ENCODE measurements around the gene RERE.

Gene RERE

GRCh38 chr1:8822373-8823294 is 5.2 kb upstream of the RERE start (continued):
- TF ChIP-seq PRDM1 (tag by site-specific recombination; IDR thresholded peaks at IDR 0.05) = no peak
- no peak for TF ChIP-seq ZNF488 (tag by site-specific recombination; IDR thresholded peaks at IDR 0.05)
- TF ChIP-seq ZNF416 (tag by site-specific recombination; IDR thresholded peaks at IDR 0.05) = no peak
- TF ChIP-seq, protein P1, sequence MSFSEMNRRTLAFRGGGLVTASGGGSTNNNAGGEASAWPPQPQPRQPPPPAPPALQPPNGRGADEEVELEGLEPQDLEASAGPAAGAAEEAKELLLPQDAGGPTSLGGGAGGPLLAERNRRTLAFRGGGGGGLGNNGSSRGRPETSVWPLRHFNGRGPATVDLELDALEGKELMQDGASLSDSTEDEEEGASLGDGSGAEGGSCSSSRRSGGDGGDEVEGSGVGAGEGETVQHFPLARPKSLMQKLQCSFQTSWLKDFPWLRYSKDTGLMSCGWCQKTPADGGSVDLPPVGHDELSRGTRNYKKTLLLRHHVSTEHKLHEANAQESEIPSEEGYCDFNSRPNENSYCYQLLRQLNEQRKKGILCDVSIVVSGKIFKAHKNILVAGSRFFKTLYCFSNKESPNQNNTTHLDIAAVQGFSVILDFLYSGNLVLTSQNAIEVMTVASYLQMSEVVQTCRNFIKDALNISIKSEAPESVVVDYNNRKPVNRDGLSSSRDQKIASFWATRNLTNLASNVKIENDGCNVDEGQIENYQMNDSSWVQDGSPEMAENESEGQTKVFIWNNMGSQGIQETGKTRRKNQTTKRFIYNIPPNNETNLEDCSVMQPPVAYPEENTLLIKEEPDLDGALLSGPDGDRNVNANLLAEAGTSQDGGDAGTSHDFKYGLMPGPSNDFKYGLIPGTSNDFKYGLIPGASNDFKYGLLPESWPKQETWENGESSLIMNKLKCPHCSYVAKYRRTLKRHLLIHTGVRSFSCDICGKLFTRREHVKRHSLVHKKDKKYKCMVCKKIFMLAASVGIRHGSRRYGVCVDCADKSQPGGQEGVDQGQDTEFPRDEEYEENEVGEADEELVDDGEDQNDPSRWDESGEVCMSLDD (tag by site-specific recombination; IDR thresholded peaks at IDR 0.05) = no peak; the same call in 1 of the 2 replicates
- no peak for TF ChIP-seq BCL6B (tag by site-specific recombination; IDR thresholded peaks at IDR 0.05)
- peak; percentile 65 for TF ChIP-seq PATZ1 (tag by site-specific recombination; IDR thresholded peaks at IDR 0.05)
- TF ChIP-seq SETDB1 (IDR thresholded peaks at IDR 0.05; ENCODE audit: insufficient read length, low read length) = no peak
- TF ChIP-seq WT1 (tag by site-specific recombination; IDR thresholded peaks at IDR 0.05) = peak; percentile 100
- TF ChIP-seq HOXA7 (CRISPR knock-in tag; IDR thresholded peaks at IDR 0.05; ENCODE audit: borderline replicate concordance) = no peak
- no peak for TF ChIP-seq ZSCAN5A (tag by site-specific recombination; IDR thresholded peaks at IDR 0.05)
- no peak for TF ChIP-seq SP2 (tag by site-specific recombination; IDR thresholded peaks at IDR 0.05)
- TF ChIP-seq, protein P2, sequence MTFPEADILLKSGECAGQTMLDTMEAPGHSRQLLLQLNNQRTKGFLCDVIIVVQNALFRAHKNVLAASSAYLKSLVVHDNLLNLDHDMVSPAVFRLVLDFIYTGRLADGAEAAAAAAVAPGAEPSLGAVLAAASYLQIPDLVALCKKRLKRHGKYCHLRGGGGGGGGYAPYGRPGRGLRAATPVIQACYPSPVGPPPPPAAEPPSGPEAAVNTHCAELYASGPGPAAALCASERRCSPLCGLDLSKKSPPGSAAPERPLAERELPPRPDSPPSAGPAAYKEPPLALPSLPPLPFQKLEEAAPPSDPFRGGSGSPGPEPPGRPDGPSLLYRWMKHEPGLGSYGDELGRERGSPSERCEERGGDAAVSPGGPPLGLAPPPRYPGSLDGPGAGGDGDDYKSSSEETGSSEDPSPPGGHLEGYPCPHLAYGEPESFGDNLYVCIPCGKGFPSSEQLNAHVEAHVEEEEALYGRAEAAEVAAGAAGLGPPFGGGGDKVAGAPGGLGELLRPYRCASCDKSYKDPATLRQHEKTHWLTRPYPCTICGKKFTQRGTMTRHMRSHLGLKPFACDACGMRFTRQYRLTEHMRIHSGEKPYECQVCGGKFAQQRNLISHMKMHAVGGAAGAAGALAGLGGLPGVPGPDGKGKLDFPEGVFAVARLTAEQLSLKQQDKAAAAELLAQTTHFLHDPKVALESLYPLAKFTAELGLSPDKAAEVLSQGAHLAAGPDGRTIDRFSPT (tag by site-specific recombination; IDR thresholded peaks at IDR 0.05) = no peak; the same call in 1 of the 2 replicates
- TF ChIP-seq, protein P3, sequence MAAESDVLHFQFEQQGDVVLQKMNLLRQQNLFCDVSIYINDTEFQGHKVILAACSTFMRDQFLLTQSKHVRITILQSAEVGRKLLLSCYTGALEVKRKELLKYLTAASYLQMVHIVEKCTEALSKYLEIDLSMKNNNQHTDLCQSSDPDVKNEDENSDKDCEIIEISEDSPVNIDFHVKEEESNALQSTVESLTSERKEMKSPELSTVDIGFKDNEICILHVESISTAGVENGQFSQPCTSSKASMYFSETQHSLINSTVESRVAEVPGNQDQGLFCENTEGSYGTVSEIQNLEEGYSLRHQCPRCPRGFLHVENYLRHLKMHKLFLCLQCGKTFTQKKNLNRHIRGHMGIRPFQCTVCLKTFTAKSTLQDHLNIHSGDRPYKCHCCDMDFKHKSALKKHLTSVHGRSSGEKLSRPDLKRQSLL (tag by site-specific recombination; IDR thresholded peaks at IDR 0.05) = peak; percentile 7; the same call in 1 of the 2 replicates
- TF ChIP-seq ZNF626 (tag by site-specific recombination; IDR thresholded peaks at IDR 0.05) = no peak
- TF ChIP-seq ZNF670 (tag by site-specific recombination; IDR thresholded peaks at IDR 0.05; ENCODE audit: low read depth) = no peak
- no peak for TF ChIP-seq ZNF529 (tag by site-specific recombination; IDR thresholded peaks at IDR 0.05; ENCODE audit: insufficient replicate concordance)
- no peak for TF ChIP-seq ZBTB1 (tag by site-specific recombination; IDR thresholded peaks at IDR 0.05)
- TF ChIP-seq OSR2 (tag by site-specific recombination; IDR thresholded peaks at IDR 0.05) = peak; percentile 90
- peak; percentile 75 for TF ChIP-seq ZSCAN16 (tag by site-specific recombination; IDR thresholded peaks at IDR 0.05)
- TF ChIP-seq ZNF544 (tag by site-specific recombination; IDR thresholded peaks at IDR 0.05) = no peak
- TF ChIP-seq ZNF433 (tag by site-specific recombination; IDR thresholded peaks at IDR 0.05; ENCODE audit: low read depth) = no peak
- TF ChIP-seq ZNF23 (tag by site-specific recombination; IDR thresholded peaks at IDR 0.05; ENCODE audit: borderline replicate concordance) = no peak
- TF ChIP-seq, protein P4, sequence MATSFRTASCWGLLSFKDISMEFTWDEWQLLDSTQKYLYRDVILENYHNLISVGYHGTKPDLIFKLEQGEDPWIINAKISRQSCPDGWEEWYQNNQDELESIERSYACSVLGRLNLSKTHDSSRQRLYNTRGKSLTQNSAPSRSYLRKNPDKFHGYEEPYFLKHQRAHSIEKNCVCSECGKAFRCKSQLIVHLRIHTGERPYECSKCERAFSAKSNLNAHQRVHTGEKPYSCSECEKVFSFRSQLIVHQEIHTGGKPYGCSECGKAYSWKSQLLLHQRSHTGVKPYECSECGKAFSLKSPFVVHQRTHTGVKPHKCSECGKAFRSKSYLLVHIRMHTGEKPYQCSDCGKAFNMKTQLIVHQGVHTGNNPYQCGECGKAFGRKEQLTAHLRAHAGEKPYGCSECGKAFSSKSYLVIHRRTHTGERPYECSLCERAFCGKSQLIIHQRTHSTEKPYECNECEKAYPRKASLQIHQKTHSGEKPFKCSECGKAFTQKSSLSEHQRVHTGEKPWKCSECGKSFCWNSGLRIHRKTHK (tag by site-specific recombination; IDR thresholded peaks at IDR 0.05) = no peak
- TF ChIP-seq ZNF223 (tag by site-specific recombination; IDR thresholded peaks at IDR 0.05) = no peak
- no peak for TF ChIP-seq ZNF585B (tag by site-specific recombination; IDR thresholded peaks at IDR 0.05)

Data from HEK293 (cell line).